ENCODE results near the gene MSTN. TPM values are rescaled to one million over a fixed set of nuclear protein-coding genes. Genes with fewer than 3 reads are reported as not detected.

The MSTN gene
- total RNA-seq, 1 experiment from 2014 or later: not detected

- Histone ChIP-seq H2BK20ac (ENCODE audit: low read depth, low read length, poor library complexity, severe bottlenecking) (no peak overlapping the region), H3K9ac (ENCODE audit: extremely low read depth, insufficient read length, low read length) (no peak overlapping the region), H2BK12ac (ENCODE audit: insufficient read length, low read depth, low read length) (no peak overlapping the region), H4K91ac (ENCODE audit: insufficient read length, low read depth, low read length) (no peak overlapping the region), H3K56ac (ENCODE audit: insufficient read length, low read depth, low read length) (no peak overlapping the region), H2AK5ac (ENCODE audit: insufficient read length, low read length) (no peak overlapping the region), H4K20me1 (ENCODE audit: control insufficient read depth, insufficient read depth, insufficient read length) (no peaks in the 10 kb centered on the region), H2BK15ac (ENCODE audit: low read depth, low read length) (no peak overlapping the region), H3T11ph (ENCODE audit: low read length) (no peak overlapping the region), H4K5ac (ENCODE audit: insufficient read length, low read depth, low read length) (no peak overlapping the region), H3K23ac (ENCODE audit: insufficient read length, low read depth, low read length) (no peak overlapping the region), H3K27ac (ENCODE audit: insufficient read length, low read depth, low read length) (no peak overlapping the region), H3K79me2 (ENCODE audit: insufficient read depth, low read length) (no peaks in the 10 kb centered on the region), H3K23me2 (ENCODE audit: insufficient read length, low read depth, low read length, poor library complexity, severe bottlenecking) (no peaks in the 10 kb centered on the region), H4K8ac (replicated peaks; ENCODE audit: insufficient read length, low read depth, low read length) (no peak overlapping the region), H3K4me1 (ENCODE audit: insufficient read depth, low read length) (no peaks in the 10 kb centered on the region), H2BK120ac (ENCODE audit: low read depth, low read length, poor library complexity, severe bottlenecking) (no peak overlapping the region), H3K4me2 (ENCODE audit: insufficient read depth, insufficient read length, low read length) (no peak overlapping the region), H3K9me3 (ENCODE audit: control insufficient read depth, low read depth, low read length) (no peaks in the 10 kb centered on the region), H3K14ac (ENCODE audit: insufficient read depth, low read length) (no peak overlapping the region), H2BK5ac (ENCODE audit: insufficient read length, low read length) (no peak overlapping the region), H2AFZ (ENCODE audit: low read length) (no peak overlapping the region), H3K18ac (ENCODE audit: insufficient read length, low read depth, low read length) (no peak overlapping the region), H3K4ac (ENCODE audit: low read depth, low read length) (no peak overlapping the region), H3K27me3 (ENCODE audit: insufficient read depth, low read length) (no peaks in the 10 kb centered on the region), H3K79me1 (ENCODE audit: insufficient read depth, low read depth, low read length, poor library complexity, severe bottlenecking) (no peaks in the 10 kb centered on the region)
- no CpG with 5 or more reads among the region's 6 CpGs for WGBS (ENCODE audit: extremely low coverage, insufficient read length, low lambda C conversion rate)
- no peaks in the 10 kb centered on the region for H3K36me3 Mint-ChIP-seq (ENCODE audit: insufficient read depth in 1 of 3, low read depth in 3 of 3)
- DNase-seq: no peak
- H3K27ac Mint-ChIP-seq: no peak overlapping the region
- TF ChIP-seq CTCF (conservative IDR thresholded peaks at IDR 0.05): no peak
- H3K4me3 Mint-ChIP-seq: no peak overlapping the region
- H3K9me3 Mint-ChIP-seq: no peaks in the 10 kb centered on the region
- H3K27me3 Mint-ChIP-seq (ENCODE audit: low read depth): no peaks in the 10 kb centered on the region
- H3K4me1 Mint-ChIP-seq: no peaks in the 10 kb centered on the region
Observed at GRCh38 chr2:190062053-190062452, 476 bp downstream of the MSTN start.
